T-helper 1 cell treated with Interleukin-12 subunit alpha and Interleukin-12 subunit beta and Interleukin-4 antibody, amounts not matched to agents 30 μg/mL and 1 μg/mL, for 36 hours (primary cell): ENCODE measurements around the gene CEP152.
A peak's percentile ranks its signal among the peaks of the same experiment; 100 is the strongest.

Experiments
- H3K27ac Mint-ChIP-seq: one replicate; pipeline ENCODE4 v1.8.0; 2021; ENCODE audit warnings: mild to moderate bottlenecking, mixed read lengths
- H3K27me3 Mint-ChIP-seq: one replicate; pipeline ENCODE4 v1.8.0; 2021; ENCODE audit warnings: low read depth, mixed read lengths
- H3K36me3 Mint-ChIP-seq: one replicate; pipeline ENCODE4 v1.8.0; 2021; ENCODE audit warnings: low read depth, mixed read lengths
- H3K4me1 Mint-ChIP-seq: one replicate; pipeline ENCODE4 v1.8.0; 2021; ENCODE audit warnings: low read depth, mixed read lengths
- H3K4me3 Mint-ChIP-seq: one replicate; pipeline ENCODE4 v1.8.0; 2021; ENCODE audit warnings: mild to moderate bottlenecking, moderate library complexity, mixed read lengths
- H3K9me3 Mint-ChIP-seq: one replicate; pipeline ENCODE4 v1.8.0; 2021; ENCODE audit warnings: mixed read lengths

The CEP152 gene

DNA sequence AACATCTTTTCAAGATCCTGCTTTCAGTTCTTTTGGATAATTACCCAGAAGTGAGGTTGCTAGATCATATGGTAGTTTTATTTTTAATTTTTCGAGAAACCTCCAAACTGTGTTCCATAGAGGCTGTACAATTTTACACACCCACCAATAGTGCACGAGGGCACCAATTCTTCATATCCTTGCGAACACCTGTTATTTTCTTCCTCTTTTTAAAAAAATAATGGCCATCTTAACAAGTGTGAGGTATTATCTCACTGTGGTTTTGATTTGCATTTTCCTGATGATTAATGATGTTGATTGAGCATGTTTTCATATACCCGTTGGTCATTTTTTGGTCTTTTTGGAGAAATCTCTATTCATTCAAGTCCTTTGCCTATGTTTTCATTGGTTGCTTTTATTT lies 17.6 kb upstream of the CEP152 start:
- H3K4me1 Mint-ChIP-seq: no peaks in the 10 kb centered on the region
- H3K36me3 Mint-ChIP-seq: peaks cover 4% of the 10 kb centered on the region
- peaks cover 5% of the 10 kb centered on the region for H3K27me3 Mint-ChIP-seq
- no peak overlapping the region for H3K4me3 Mint-ChIP-seq
- H3K9me3 Mint-ChIP-seq: peaks cover 9% of the 10 kb centered on the region
- no peak overlapping the region for H3K27ac Mint-ChIP-seq

DNA sequence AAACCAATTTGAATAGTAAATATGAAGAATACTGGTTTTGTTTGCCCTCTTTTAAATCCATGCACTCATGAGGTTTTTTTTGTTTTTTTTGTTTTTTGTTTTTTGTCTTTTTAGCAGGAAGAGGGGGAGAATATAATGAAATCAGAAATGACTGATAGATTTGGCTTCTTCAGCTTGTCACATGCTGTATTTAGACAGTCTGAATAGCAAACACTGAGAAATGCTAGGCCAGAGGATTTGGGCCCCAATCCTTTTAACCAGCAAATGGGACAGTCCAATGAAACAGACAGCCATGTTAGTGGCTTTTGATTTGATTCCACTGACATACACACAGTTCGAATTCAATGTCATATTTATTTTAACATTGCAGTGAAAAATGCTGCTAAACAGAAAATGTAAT lies 14.2 kb upstream of the CEP152 start:
- Mint-ChIP-seq H3K27me3 (peaks cover 15% of the 10 kb centered on the region), H3K4me1 (no peaks in the 10 kb centered on the region), H3K9me3 (peaks cover 7% of the 10 kb centered on the region), H3K4me3 (no peak overlapping the region), H3K27ac (no peak overlapping the region), H3K36me3 (no peaks in the 10 kb centered on the region)

DNA sequence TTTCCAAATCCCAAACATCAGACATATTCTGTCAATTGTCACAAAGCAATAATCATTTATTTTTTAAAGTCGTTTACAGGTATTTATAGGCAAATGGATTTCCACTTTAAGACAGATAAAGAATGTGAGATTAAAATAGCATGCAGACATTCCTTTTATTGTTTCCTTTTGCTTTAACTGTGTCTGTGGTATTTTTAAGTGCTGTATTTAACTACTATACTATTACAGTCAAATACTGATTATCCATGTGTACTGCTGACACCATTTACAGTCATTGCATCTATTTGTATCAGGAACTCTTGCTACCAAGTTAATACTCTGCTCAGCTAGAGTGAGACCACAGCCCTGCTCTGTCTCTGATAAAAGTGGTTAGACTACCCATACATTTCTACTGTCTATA lies 12.8 kb upstream of the CEP152 start:
- H3K36me3 Mint-ChIP-seq: no peaks in the 10 kb centered on the region
- no peaks in the 10 kb centered on the region for H3K4me1 Mint-ChIP-seq
- no peak overlapping the region for H3K4me3 Mint-ChIP-seq
- peaks cover 15% of the 10 kb centered on the region for H3K27me3 Mint-ChIP-seq
- H3K9me3 Mint-ChIP-seq: peaks cover 7% of the 10 kb centered on the region
- no peak overlapping the region for H3K27ac Mint-ChIP-seq

DNA sequence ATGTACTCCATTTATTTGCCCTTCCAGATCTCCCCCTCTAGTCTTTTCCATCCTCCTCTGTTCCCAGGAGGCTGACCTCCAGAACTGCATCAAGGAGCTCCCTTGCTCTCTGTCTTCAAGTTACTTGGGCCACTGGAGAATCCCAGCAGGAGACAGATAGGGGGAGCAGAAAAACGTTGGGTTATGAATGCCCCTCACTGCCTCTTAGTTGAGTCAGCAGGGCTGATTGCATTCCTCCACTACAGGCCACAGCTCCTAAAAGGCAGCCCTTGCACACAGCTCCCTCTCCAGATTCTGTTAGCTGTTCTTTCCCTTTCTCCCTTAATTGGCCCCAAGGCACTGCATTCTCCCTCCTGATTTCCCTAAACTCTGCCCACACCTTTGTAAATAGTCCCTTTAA lies 12.4 kb upstream of the CEP152 start:
- peaks cover 7% of the 10 kb centered on the region for H3K9me3 Mint-ChIP-seq
- H3K4me3 Mint-ChIP-seq: no peak overlapping the region
- H3K4me1 Mint-ChIP-seq: no peaks in the 10 kb centered on the region
- H3K36me3 Mint-ChIP-seq: no peaks in the 10 kb centered on the region
- no peak overlapping the region for H3K27ac Mint-ChIP-seq
- peaks cover 15% of the 10 kb centered on the region for H3K27me3 Mint-ChIP-seq

DNA sequence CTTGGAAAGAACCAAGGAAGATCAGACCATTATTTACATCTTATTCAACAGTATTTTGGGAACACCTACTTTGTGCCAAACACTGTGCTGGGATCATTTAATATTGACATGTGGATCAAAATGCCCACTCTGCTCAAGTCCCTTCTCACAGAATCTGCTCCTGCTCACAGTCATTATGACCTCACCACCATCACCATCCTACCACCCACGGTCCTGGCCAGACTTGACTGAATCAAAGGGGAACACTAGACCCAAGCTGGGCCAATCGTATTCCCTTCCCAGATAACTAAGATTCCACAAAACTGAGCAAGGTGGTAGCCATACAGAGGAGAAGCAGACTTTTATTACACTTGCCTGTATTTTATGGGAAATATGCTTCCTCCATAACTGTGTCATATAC lies 3.4 kb upstream of the CEP152 start:
- Mint-ChIP-seq H3K36me3 (peaks cover 2% of the 10 kb centered on the region), H3K4me1 (peaks cover 14% of the 10 kb centered on the region), H3K27me3 (peaks cover 14% of the 10 kb centered on the region), H3K27ac (no peak overlapping the region), H3K9me3 (no peaks in the 10 kb centered on the region), H3K4me3 (no peak overlapping the region)

DNA sequence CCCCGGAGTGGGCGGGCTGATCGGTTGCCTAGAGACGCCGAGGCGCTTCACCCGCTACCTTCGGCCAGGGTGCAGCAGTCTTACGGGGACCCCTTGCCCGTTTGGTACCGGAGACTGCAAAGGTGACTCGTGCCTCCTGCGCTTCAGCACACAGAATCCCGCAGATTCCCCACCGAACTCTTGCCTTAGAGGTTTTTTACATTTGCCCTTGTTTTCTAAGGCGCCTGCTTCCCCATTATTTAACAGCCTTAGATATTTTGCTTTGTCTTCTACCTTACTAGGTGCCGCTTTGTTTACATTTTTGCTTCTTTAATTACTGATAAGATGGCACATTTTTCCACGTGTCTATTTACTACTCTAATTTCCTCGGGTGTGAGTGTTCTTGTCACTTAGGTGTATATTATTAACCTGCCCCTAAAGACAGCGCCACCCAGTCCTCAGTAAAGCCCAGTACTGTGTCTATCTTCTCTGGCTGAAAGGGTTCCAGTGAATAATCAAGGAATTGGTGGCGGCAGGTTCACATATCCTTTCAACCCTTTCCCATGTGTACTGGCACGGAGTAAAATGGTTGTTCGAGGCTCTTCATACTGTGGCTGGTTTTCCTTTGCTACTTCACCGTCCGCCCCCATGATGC lies 573 bp upstream of the CEP152 start:
- Mint-ChIP-seq H3K9me3 (no peaks in the 10 kb centered on the region), H3K4me1 (peaks cover 25% of the 10 kb centered on the region), H3K27me3 (peaks cover 14% of the 10 kb centered on the region), H3K4me3 (peak overlapping the region; percentile 94), H3K27ac (peak overlapping the region; percentile 95), H3K36me3 (peaks cover 4% of the 10 kb centered on the region)

DNA sequence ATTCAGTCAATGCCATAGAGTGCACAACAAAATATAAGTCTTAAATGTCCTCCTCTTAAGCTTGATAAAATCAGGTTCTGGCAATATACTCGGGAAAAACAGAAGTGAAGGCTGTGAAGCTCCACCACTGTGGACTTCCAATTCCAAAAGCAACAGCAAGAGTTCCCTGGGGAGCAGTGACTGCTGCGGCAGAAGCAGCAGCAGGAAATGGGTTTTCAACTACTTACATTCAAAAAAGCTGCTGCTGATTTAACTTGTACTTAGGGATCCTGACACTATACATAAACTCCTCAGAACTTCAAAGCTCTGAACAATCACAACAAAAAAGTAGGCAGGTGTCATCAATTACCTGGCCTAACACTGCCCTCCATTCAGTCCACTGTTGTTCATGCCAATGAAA lies 4.7 kb downstream of the CEP152 start:
- Mint-ChIP-seq H3K4me1 (peaks cover 29% of the 10 kb centered on the region), H3K4me3 (no peak overlapping the region), H3K27me3 (no peaks in the 10 kb centered on the region), H3K27ac (no peak overlapping the region), H3K9me3 (no peaks in the 10 kb centered on the region), H3K36me3 (peaks cover 25% of the 10 kb centered on the region)

DNA sequence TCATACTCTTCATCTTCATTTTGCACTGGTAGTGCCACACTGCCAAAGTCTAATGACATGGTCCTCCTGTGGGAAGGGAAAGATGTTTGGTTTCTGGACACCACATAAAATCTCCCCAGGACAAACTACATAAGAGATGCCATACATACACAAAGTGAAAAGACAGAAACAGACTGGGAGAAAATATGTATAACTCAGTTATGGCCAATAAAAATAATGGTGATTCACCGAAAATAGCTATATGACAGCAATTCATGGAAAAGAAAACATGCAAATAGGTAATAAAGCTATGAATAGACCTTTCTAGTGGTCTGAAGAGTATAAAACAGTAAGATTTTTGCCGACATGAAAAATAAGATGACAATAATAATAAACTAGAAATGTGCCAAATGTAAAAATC lies 5.3 kb downstream of the CEP152 start:
- H3K36me3 Mint-ChIP-seq: peaks cover 25% of the 10 kb centered on the region
- no peaks in the 10 kb centered on the region for H3K27me3 Mint-ChIP-seq
- no peaks in the 10 kb centered on the region for H3K9me3 Mint-ChIP-seq
- peaks cover 30% of the 10 kb centered on the region for H3K4me1 Mint-ChIP-seq
- H3K27ac Mint-ChIP-seq: no peak overlapping the region
- no peak overlapping the region for H3K4me3 Mint-ChIP-seq

DNA sequence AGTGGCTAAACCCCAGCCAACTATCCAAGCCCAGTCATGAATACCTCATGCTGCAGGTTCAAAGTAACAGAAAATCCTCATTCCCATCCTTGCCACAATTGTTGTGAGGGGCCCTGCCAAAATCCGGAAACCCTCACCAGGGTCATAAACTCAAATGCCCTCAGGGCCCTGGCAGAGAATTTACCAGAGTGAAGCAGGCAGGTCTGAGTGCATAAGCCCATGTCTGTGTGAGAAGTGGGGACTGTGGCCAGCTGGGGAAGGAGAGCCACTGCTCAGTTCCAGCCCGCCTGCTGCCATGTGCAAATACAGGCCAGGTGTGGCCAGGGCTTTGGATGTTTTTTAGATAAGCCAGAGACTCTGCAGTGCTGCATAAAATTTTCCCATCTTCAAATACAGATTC lies 7.0 kb downstream of the CEP152 start:
- no peak overlapping the region for H3K27ac Mint-ChIP-seq
- no peak overlapping the region for H3K4me3 Mint-ChIP-seq
- H3K4me1 Mint-ChIP-seq: peaks cover 20% of the 10 kb centered on the region

DNA sequence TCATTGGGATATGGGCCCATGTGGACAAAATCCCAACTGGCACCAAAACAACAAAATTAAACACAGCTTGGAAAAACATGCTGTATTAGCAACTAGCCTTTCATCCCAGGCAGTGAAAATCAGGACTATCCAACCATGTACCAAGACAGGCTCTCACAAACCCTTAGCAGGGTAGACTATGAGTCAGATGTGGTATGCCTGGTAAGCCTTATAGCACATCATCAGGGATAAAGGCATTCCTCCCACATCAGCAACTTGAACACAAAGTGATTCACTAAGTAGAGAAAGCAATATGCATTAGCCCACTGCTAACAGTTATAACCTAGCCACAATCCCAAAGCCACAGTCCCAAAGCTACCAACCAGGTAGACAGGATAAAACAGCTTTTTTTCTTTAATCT lies 8.0 kb downstream of the CEP152 start:
- Mint-ChIP-seq H3K4me1 (peaks cover 23% of the 10 kb centered on the region), H3K36me3 (peaks cover 23% of the 10 kb centered on the region), H3K27ac (no peak overlapping the region), H3K27me3 (no peaks in the 10 kb centered on the region), H3K9me3 (no peaks in the 10 kb centered on the region), H3K4me3 (no peak overlapping the region)

More for the DNA sequence above, 7.0 kb downstream of the CEP152 start:
- peaks cover 23% of the 10 kb centered on the region for H3K36me3 Mint-ChIP-seq
- H3K9me3 Mint-ChIP-seq: no peaks in the 10 kb centered on the region
- no peaks in the 10 kb centered on the region for H3K27me3 Mint-ChIP-seq

DNA sequence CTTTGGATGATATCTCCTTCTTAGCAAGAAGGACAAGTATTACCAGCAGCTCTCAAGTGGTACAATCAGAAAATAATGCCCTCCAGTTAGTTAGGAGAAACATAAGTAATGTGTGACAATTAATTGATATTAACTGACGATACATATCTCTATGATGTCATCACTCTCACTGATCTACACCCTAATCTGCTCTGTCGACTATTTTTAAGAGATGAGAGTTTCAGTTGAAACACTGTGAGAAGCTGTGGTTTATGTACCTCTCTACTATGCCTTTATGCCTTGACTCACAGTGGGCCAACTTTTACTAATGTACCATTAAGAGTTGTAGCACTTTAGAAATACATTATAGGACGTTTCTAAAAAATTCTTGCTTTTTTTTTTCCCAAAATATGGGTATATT lies 8.6 kb downstream of the CEP152 start:
- Mint-ChIP-seq H3K4me1 (peaks cover 26% of the 10 kb centered on the region), H3K4me3 (no peak overlapping the region), H3K27ac (no peak overlapping the region), H3K27me3 (no peaks in the 10 kb centered on the region), H3K9me3 (no peaks in the 10 kb centered on the region), H3K36me3 (peaks cover 27% of the 10 kb centered on the region)

DNA sequence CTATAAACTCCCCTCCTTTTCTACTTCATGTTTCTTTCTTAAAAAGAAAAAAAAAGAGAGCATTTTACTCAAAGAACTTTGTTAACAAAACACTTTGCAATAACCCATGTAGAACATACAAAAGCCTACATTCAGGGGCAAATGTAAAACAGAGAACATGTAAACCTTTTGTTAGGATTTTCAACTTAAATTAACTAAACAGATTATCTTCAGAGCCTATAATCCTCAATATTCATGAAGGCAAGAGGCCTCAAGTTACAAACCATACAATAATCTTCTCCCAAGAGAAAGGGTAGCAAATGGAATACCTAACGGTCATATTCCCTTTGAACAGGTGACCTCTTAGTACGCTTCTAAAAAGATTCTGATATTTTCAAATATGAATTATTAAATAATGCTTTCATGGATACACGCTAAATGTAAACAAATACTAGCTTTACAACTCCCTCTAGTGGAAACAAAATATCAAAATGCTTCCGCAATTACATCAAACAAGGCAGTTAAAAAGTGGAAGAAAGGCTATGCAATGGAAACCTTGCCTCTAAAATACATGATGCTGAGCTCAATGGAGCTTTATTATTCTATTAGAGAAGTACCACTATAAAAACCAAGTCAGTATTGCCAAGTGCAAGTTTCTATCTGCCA lies 9.9 kb downstream of the CEP152 start:
- H3K27me3 Mint-ChIP-seq: no peaks in the 10 kb centered on the region
- no peak overlapping the region for H3K27ac Mint-ChIP-seq
- H3K4me3 Mint-ChIP-seq: no peak overlapping the region
- no peaks in the 10 kb centered on the region for H3K9me3 Mint-ChIP-seq
- peaks cover 27% of the 10 kb centered on the region for H3K36me3 Mint-ChIP-seq
- peaks cover 20% of the 10 kb centered on the region for H3K4me1 Mint-ChIP-seq

DNA sequence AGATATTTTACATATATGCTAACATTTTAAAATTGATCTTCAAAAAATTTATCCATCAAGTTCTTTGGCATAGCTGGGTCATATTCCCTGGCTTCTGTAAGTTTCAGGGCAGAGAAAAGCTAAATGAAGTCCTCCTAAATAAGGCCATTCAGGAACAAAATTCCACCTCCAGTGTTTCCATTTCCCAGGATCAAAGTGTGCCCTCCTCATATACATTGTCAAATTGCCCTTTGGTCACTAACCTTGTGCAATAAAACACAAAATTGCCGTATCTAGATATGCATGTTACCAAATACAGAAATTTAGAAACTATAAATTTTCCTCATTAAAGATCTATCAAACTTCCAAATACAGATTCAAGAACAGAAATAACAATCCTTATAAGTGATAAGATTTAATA lies 10.6 kb downstream of the CEP152 start:
- Mint-ChIP-seq H3K36me3 (peaks cover 25% of the 10 kb centered on the region), H3K4me1 (peaks cover 20% of the 10 kb centered on the region), H3K27ac (no peak overlapping the region), H3K9me3 (no peaks in the 10 kb centered on the region), H3K4me3 (no peak overlapping the region), H3K27me3 (no peaks in the 10 kb centered on the region)

DNA sequence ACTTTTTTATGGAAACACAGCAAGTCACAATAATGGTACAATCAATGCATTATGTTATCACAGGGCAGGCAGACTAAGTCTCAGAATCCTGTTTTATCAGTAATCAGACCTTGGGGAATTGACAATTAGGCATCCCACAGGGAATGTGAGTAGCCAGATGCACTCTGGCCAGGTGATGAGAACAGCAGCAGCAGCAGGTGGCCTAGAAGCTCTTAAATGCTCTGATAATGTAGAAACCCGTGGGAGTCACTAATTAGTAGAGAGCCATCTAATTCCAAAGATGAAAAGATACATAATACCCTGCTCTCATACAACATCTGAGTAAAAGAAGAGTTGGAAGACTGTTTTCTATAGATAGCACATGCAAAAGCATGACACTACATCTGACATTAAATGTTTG lies 12.6 kb downstream of the CEP152 start:
- H3K27me3 Mint-ChIP-seq: no peaks in the 10 kb centered on the region
- H3K36me3 Mint-ChIP-seq: peaks cover 16% of the 10 kb centered on the region
- H3K4me3 Mint-ChIP-seq: no peak overlapping the region
- no peaks in the 10 kb centered on the region for H3K9me3 Mint-ChIP-seq
- H3K4me1 Mint-ChIP-seq: peaks cover 27% of the 10 kb centered on the region
- no peak overlapping the region for H3K27ac Mint-ChIP-seq

DNA sequence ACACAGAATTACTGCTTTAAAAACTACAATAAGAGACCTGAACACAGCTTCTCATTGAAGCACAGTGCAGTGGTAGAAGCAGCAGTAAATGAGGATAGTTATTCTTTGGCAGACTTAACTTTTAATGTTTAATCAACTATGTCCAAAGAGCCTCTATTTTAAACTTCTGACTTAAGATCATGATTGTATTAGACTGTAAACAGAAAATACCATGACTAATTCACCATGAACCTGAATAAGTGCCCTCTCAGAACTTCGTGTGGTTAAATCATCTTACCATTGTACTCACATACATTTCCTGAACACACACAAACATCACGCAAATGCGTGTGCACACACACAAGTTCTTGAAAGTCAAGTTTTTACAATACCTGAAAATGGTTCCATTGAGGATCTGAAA lies 13.9 kb downstream of the CEP152 start:
- Mint-ChIP-seq H3K36me3 (peaks cover 21% of the 10 kb centered on the region), H3K27ac (peak overlapping the region; percentile 41), H3K4me3 (peak overlapping the region; percentile 32), H3K27me3 (no peaks in the 10 kb centered on the region), H3K9me3 (no peaks in the 10 kb centered on the region), H3K4me1 (peaks cover 25% of the 10 kb centered on the region)
